ENCODE measurements around the gene OTOP2. TPM values are rescaled to one million over a fixed set of nuclear protein-coding genes. Genes with fewer than 3 reads are reported as not detected.

Gene OTOP2
- total and polyA plus RNA-seq, 8 donors: 0.15 to 3.2 TPM; not detected in 6

DNA sequence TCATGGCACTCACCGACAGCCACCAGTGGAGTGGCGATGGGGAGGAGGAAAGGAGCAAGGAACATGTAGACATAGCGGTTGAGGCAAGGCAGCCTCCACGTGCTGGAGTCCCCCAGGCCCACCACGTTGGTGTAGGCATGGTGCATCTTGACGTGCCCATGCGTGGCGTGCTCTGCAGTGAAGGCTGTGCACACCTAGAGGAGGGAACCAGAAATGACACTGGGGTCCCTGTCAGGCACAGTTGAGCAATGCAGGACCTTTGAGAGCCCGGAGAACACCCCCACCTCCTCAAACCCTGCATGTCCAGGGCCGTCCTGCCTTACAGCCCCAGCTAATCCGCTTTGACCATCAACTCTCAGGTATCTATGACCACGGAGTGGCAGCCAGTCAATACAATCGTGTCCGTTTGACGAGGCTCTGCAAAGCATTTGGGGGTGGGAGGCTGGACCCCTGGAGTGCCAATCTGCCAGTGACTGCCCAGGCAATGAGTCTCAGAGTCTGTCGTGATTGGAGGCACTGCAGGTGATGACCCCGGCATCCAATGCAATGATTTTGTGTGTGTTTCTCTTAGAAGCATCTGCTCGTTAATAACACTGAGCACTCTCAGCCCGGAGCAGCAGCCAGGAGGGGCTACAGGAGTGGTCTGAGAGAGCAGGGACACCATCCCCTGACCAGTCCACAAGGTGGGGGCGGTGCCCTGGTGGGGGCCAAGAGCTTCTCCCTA is 41.4 kb upstream of the OTOP2 start:
- WGBS, 5 donors: 69 to 73% (median 72%) methylated on average over 16 to 20 of the region's 20 CpGs
- Histone ChIP-seq H3K36me3 (no peaks in the 10 kb centered on the region), H3K27me3 (peaks cover 0 to 71% (median 0%) of the 10 kb centered on the region in 3 donors), H3K9me3 (no peaks in the 10 kb centered on the region), H3K27ac (no peak overlapping the region), H3K4me3 (no peak overlapping the region), H3K4me1 (peaks cover 6 to 10% (median 7%) of the 10 kb centered on the region in 4 donors)
- intact Hi-C loops (cut with DNase I; ENCODE audit: low total_unique reads): no loop called here
- DNase-seq: no peak
- no peak for TF ChIP-seq CTCF (IDR thresholded peaks at IDR 0.05)
- no peak for TF ChIP-seq POLR2AphosphoS5 (IDR thresholded peaks at IDR 0.05)
- TF ChIP-seq POLR2A (IDR thresholded peaks at IDR 0.05): no peak
- no peak for TF ChIP-seq EP300 (IDR thresholded peaks at IDR 0.05)

DNA sequence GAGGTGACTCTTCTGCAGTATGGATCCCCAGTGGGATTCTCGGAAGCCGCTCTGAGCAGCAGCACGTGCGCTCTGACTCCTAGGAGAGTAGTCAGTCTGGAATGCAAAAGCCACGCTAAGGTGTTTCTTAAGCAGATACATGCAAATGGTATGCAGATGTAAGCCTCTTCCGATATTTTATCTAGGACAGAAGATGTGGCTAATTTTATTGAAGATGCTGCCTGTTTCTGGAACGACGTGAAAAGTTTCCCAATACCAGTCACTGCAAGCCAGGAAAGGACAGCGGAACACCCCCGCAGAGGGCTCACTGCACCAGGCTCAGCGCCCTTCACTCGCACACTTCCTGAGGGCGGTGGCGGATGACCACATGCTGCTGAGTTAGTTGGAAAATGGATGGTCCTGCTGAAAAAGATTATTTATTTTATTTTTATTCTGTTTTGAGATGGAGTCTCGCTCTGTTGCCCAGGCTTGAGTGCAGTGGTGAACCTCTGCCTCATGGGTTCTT is 40.8 kb upstream of the OTOP2 start:
- peaks cover 0 to 4% (median 1%) of the 10 kb centered on the region in 4 donors for H3K4me1 ChIP-seq
- WGBS, 5 donors: 70 to 80% (median 77%) methylated on average over 15 of the region's 15 CpGs
- H3K27me3 ChIP-seq: peaks cover 0 to 70% (median 0%) of the 10 kb centered on the region in 3 donors
- DNase-seq: no peak
- no peak overlapping the region for H3K4me3 ChIP-seq
- H3K27ac ChIP-seq: no peak overlapping the region
- intact Hi-C loops (cut with DNase I; ENCODE audit: low total_unique reads): no loop called here
- H3K9me3 ChIP-seq: no peaks in the 10 kb centered on the region
- H3K36me3 ChIP-seq: no peaks in the 10 kb centered on the region
- TF ChIP-seq CTCF (IDR thresholded peaks at IDR 0.05) (no peak), EP300 (IDR thresholded peaks at IDR 0.05) (no peak), POLR2A (IDR thresholded peaks at IDR 0.05) (no peak), POLR2AphosphoS5 (IDR thresholded peaks at IDR 0.05) (no peak)

GRCh38 chr17:74888469-74888868 is 35.6 kb upstream of the OTOP2 start:
- intact Hi-C loops (cut with DNase I; ENCODE audit: low total_unique reads): no loop called here
- TF ChIP-seq CTCF (IDR thresholded peaks at IDR 0.05): no peak
- no peak for TF ChIP-seq POLR2AphosphoS5 (IDR thresholded peaks at IDR 0.05)
- TF ChIP-seq EP300 (IDR thresholded peaks at IDR 0.05): no peak

GRCh38 chr17:74890554-74890953 is 33.5 kb upstream of the OTOP2 start:
- intact Hi-C loops (cut with DNase I; ENCODE audit: low total_unique reads): no loop called here
- H3K4me3 ChIP-seq: no peak overlapping the region
- H3K9me3 ChIP-seq: no peaks in the 10 kb centered on the region
- peaks cover 11 to 14% (median 13%) of the 10 kb centered on the region in 4 donors for H3K4me1 ChIP-seq
- DNase-seq: no peak
- TF ChIP-seq POLR2AphosphoS5 (IDR thresholded peaks at IDR 0.05): no peak
- TF ChIP-seq EP300 (IDR thresholded peaks at IDR 0.05): no peak
- no peak for TF ChIP-seq POLR2A (IDR thresholded peaks at IDR 0.05)
- no peak for TF ChIP-seq CTCF (IDR thresholded peaks at IDR 0.05)
- H3K27ac ChIP-seq: no peak overlapping the region
- peaks cover 12 to 88% (median 38%) of the 10 kb centered on the region in 3 donors for H3K27me3 ChIP-seq
- H3K36me3 ChIP-seq: no peaks in the 10 kb centered on the region
- 85 to 94% (median 89%) methylated on average over 7 of the region's 7 CpGs for WGBS, 5 donors

More at GRCh38 chr17:74888469-74888868, 35.6 kb upstream of the OTOP2 start:
- peaks cover 7 to 88% (median 17%) of the 10 kb centered on the region in 3 donors for H3K27me3 ChIP-seq
- H3K9me3 ChIP-seq: no peaks in the 10 kb centered on the region
- peaks cover 7 to 9% (median 8%) of the 10 kb centered on the region in 4 donors for H3K4me1 ChIP-seq
- WGBS, 5 donors: 58 to 64% (median 60%) methylated on average over 12 to 13 of the region's 13 CpGs
- no peak for DNase-seq
- H3K36me3 ChIP-seq: no peaks in the 10 kb centered on the region
- H3K27ac ChIP-seq: no peak overlapping the region
- H3K4me3 ChIP-seq: no peak overlapping the region
